ENCODE data around the gene LY6G6C. TPM values are rescaled to one million over a fixed set of nuclear protein-coding genes. Genes with fewer than 3 reads are reported as not detected.

LY6G6C gene
- total and polyA plus RNA-seq, 2 of the 13 experiments (the other 11 are each of a cell fraction or from before 2014, with no cell fraction given) = 0.15 TPM; not detected in 1

- no peak for TF ChIP-seq ZNF737 (CRISPR knock-in tag; IDR thresholded peaks at IDR 0.05; ENCODE audit: borderline replicate concordance)
- no peak for TF ChIP-seq ZNF318 (CRISPR knock-in tag; IDR thresholded peaks at IDR 0.05)
- no peak for TF ChIP-seq RFX3 (CRISPR knock-in tag; IDR thresholded peaks at IDR 0.05)
- 0 out of 2 replicates have a peak, but pooled peaks have one; percentile 64 for TF ChIP-seq ZNF704 (CRISPR knock-in tag; IDR thresholded peaks at IDR 0.05; ENCODE audit: borderline replicate concordance)
- peak; percentile 92 for TF ChIP-seq ZNF816 (CRISPR knock-in tag; IDR thresholded peaks at IDR 0.05; ENCODE audit: borderline replicate concordance)
- no peak for TF ChIP-seq ZBTB21 (CRISPR knock-in tag; IDR thresholded peaks at IDR 0.05)
- no peak for TF ChIP-seq CEBPZ (IDR thresholded peaks at IDR 0.05; ENCODE audit: low read length)
- TF ChIP-seq HOMEZ (CRISPR knock-in tag; IDR thresholded peaks at IDR 0.05; ENCODE audit: low read depth) = no peak
- TF ChIP-seq ZNF552 (CRISPR knock-in tag; IDR thresholded peaks at IDR 0.05; ENCODE audit: borderline replicate concordance) = no peak
- TF ChIP-seq ZFP36L1 (CRISPR knock-in tag; IDR thresholded peaks at IDR 0.05) = no peak
These were observed 8.6 kb upstream of the LY6G6C start (continued) for GRCh38 chr6:31729979-31730630.

Data from HepG2 (cell line).